ENCODE results near the gene RNF217.

DNA sequence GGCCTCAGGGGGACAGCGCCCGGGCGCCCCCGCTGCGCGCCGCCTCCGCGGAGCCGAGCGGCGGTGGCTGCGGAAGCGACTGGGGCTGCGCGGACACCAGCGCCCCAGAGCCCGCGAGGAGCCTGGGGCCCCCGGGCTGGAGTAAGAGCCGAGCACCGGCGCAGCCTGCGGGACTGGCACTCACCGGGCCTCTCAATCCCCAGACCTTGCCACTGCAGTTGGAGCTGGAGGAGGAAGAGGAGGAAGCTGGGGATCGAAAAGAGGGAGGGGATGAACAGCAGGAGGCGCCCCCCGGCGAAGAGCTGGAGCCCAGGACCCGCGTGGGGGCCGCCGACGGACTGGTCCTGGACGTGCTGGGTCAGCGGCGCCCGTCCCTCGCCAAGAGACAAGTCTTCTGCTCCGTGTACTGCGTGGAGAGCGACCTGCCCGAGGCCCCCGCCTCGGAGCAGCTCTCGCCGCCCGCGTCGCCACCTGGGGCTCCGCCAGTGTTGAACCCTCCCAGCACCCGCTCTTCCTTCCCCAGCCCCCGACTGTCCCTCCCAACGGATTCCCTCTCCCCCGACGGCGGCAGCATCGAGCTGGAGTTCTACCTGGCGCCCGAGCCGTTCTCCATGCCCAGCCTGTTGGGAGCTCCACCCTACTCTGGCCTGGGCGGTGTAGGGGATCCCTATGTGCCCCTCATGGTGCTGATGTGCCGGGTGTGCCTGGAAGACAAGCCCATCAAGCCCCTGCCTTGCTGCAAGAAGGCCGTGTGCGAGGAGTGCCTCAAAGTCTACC is 590 bp downstream of the RNF217 start:
- TF ChIP-seq, protein P1, sequence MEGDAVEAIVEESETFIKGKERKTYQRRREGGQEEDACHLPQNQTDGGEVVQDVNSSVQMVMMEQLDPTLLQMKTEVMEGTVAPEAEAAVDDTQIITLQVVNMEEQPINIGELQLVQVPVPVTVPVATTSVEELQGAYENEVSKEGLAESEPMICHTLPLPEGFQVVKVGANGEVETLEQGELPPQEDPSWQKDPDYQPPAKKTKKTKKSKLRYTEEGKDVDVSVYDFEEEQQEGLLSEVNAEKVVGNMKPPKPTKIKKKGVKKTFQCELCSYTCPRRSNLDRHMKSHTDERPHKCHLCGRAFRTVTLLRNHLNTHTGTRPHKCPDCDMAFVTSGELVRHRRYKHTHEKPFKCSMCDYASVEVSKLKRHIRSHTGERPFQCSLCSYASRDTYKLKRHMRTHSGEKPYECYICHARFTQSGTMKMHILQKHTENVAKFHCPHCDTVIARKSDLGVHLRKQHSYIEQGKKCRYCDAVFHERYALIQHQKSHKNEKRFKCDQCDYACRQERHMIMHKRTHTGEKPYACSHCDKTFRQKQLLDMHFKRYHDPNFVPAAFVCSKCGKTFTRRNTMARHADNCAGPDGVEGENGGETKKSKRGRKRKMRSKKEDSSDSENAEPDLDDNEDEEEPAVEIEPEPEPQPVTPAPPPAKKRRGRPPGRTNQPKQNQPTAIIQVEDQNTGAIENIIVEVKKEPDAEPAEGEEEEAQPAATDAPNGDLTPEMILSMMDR (IDR thresholded peaks at IDR 0.05), result peak in 1 of 6 experiments; percentile 8
- TF ChIP-seq POLR2A (IDR thresholded peaks at IDR 0.05) (no peak), EP300 (IDR thresholded peaks at IDR 0.05) (no peak), POLR2AphosphoS5 (IDR thresholded peaks at IDR 0.05) (no peak)
